NCI-H1694 treated with DMSO at 0.1 percent for 48 hours (cell line): ENCODE data around the gene NT5DC1.

Experiments
- DNase-seq: peaks from one replicate; lab custom pipeline; 2025; lab: John Stamatoyannopoulos, UW

The NT5DC1 gene

DNA sequence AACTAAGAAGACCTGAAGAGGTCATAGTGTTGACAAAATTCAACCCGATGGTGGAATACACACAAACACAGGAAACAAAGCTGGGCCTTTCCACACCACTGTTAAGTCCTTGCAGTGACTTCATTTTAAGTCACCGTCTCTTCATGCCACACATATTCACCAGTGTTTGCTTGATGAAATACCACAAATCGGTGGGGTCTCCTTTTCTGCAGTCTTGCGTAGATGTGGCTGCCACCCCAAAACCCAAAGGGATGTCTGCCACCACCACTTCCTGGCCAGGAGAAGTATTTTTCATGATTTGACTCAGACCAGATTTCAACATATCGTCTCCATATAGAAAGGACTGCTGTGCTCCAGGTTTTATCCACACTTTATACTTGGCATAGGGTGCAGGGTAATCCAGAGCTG, 36.3 kb downstream of the NT5DC1 start:
- no peak for DNase-seq

DNA sequence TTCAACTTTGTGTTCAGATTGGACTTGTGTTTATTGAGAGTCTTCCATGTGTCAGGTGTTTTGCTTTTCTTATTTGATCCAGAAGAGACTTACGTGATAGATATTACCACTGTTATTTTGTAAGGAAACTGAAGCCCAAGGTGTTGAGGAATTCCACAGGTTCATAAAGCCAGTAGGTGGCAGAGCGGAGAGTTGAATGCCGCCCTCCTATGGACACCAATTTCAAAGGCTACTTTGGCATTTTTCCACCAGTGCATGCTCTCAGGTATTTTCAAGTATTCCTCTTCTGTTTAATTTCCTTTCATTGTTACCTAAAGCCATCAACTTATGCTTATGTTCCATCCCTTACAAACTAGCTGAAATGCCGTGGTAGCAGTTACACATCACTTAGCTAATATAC, 39.3 kb downstream of the NT5DC1 start:
- no peak for DNase-seq

DNA sequence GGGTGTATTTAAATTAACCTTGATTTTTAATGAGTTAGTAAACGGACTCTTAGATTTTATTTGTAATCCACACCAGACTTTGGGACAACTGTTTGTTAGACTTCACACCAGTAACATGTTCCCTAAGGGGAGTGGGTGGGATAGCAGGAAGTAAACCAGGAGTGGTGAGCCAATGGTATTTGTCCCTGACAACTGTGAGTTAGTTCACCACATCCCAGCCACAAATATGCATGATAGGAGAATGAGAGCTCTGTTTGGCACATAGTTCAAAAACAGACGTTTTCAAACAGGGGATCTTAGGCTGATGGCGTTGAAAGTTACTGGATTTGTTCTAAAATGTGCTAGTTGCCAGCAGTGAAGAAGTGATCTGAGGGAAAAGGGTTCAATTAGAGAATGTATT, 44.0 kb downstream of the NT5DC1 start:
- no peak for DNase-seq

DNA sequence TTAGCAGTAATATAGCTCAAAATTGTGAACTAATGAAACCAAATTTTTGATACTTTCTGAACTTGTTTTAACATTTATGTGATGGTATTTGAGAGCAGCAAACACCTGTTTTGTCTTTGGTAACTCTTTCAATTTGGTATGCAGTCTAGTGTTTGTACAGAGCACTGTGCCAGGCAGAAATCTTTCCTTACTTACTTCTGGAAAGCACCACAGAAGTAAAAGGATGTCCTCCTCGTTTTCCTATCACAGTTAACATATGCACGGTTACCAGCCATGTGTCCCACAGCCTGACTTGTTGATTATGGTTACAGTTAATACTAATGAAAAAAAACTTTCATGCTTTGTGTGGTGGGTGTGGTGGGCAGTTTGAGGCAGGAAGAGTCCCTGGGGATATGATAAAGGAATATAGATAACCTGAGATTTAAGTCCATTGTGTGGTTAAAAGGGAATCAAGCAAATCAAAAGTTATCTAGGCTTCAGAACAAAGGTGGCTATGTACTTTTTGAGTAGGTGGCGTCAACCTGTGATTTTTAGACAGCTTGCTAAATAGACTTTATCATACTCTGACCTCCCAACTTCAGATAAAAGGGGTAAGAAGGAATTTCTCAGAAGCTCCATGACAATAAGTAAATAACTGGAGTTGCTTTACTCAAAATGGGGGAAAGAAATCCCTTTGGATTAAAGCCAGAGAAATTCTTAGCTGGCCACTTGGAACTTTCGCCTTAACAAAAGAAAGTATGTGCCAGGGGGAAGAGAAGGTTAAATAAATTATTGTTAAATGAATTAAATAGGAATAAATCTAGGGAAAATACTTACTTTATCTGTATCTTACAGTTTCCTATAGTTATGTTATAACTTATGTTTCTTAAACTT, 45.4 kb downstream of the NT5DC1 start:
- no peak for DNase-seq

DNA sequence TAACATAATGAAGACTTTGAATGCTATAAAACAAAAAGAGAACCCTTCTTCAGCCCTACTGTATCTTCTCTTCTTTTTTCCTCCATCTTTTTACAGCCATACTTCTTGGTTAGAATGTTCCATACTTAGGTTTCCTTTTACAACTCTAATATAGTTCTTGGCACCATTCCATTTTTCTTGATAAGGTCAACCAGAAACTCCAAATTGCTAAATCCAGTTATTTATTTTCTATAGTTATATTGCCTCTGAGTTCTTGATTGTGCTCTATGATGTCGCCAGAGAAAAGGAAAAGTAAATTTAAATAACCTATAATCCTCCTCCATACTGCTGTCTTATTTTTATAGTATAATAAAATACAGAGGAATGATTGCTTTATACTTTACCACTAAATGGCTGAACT, 52.0 kb downstream of the NT5DC1 start:
- no peak for DNase-seq

DNA sequence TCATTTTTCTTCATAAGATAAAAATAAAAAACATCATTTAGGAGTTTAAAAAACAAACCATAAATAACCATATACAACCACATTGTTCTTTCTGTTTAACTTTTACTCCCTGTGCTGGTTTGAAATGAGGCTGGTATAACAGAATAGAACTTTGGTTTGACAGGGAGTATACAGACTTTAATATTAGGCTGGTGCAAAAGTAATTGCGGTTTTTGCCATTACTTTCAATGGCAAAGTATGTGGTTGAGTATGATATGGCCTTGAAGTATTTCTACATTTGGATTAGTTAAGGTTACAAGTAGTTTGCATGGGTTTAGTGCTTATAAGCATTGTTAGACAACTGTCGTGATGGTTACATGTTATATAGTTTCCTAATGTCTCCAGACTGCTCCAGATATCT, 54.2 kb downstream of the NT5DC1 start:
- no peak for DNase-seq

DNA sequence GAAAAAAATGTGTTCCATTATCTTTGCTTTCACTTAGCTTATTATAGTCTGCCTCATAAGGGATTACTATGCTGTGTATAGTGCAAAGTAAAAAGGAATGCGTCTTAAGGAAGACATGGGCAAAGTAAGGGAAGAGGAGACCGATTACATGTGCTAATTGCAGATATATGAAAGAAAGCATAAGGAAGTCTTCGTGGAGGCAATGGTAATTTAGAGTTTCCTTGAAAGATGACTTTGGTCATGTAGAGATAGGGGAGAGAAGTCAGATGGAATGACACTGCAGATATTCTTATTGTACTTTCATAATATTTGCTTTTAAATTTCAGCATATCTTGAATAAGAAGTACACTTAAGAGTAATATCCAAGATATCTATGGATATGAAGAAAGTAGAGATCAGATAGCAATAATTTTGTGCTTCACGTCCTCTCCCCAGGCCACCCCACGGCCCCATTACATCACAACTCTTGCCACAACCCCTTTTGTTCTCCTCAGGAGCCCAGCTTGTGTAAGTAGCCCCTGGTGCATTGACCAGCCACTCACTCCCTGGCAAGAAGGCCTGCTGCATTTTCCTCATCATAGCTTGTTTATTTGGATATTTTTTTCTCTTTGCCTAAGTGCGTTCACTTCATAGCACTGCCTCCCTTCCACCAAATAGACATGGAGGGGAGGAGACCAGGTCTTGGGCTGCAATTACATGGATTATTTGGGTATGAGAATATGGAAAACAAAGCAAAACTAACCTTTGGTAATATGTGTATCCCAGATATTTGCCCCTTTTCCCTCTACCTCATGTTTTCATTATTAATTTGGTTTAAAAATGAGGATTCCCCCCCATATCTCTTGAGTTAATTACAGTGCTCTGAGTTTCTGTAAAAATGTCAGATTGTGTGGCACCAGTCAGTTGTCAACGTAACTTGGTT, 56.0 kb downstream of the NT5DC1 start:
- DNase-seq: no peak

DNA sequence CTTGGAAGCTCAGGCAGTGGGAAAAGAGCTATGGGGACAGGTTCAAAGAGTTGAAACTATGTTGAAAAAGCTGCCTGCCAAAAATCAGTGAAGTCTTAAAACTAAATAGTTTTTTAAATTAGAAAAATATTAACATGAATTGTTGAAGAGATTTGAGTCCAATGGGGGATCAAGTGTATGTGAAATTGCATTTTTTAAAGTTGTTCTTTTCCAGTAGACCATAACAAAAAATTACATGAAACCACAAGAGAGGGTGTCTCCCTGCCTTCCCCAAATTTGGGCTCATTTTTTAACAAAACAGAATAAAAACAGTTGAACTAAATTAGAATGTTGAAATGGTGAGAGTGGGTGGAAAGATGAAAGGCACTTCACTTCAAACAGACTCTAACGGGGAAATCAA, 56.7 kb downstream of the NT5DC1 start:
- no peak for DNase-seq

DNA sequence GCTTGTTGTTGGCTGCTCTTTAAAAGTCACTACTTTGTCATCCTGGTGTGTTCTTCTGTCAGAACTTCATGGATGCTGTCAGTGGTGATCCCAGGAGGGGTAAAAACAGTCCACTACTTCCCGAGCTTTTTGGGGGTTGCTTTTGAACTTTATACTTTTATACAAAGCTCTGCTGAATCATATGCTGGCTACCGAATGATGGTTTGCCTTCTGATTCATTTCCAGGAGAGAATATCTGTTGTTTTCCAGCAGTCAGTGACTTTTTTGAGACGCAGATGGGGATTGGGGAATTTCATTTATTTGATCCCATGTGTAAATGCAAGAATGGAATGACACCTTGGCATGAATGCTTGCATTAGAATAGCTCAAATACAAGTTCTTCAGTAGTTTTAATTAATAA, 58.0 kb downstream of the NT5DC1 start:
- DNase-seq: no peak

DNA sequence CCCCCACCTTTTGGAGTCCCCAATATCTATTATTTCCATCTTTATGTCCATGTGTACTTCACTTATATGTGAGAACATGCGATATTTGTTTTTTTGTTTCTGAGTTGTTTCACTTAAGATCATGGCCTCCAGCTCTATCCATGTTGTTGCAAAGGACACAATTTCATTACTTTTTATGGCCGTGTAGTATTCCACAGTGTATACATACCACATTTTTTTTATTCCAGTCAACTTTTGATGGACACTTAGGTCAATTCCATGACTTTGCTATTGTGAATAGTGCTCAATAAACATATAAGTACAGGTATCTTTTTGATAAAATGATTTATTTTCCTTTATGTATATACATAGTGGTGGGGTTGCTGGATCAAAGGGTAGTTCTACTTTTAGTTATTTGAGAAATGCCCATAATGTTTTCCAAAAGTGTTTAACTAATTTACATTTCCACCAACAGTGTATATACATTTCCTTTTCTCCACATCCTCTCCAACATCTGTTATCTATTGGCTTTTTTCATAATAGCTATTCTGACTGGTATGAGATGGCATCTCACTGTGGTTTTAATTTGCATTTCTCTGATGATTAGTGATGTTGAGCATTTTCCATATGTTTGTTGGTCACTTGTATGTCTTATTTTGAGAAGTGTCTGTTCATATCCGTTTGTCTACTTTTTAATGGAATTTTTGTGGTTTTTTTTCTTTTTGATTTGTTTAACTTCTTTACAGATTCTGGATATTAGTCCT, 59.3 kb downstream of the NT5DC1 start:
- no peak for DNase-seq

DNA sequence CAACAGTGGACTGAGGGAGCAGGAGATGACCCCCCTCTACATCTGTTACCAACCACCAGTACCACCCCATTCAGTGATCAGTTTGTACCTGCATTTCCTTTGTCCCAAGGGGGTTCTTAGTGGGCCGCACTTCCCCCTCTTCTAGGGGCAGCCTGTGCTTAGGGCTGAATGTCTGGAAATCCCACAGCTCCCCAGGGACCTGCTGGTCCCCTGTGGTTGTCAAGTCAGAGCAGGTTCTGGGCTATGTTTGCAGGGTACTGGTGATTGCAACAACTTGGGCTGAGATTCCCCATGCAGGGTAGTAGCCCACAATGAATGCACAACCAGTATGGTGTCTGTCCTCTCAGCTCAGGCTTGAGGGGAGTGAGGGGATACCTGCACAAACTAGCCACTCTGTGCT, 64.9 kb downstream of the NT5DC1 start:
- DNase-seq: no peak

DNA sequence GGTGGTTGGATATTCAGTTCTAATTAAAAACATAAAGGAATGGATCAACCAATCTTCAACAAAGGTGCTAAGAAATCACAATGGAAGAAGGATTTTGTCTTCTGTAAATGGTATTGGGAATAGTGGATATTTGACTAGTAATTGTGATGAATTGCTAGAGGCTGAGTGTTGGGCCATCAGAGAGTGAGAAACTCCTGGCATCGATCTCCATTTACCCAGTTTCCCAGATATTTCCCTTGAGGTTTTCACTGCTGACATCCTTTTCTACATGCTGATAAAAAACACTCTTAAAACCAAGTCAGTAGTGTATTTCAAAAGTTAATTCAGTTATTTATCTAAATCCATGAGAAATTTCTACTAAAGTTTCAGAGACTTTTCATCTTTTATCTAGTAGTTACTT, 65.7 kb downstream of the NT5DC1 start:
- no peak for DNase-seq

DNA sequence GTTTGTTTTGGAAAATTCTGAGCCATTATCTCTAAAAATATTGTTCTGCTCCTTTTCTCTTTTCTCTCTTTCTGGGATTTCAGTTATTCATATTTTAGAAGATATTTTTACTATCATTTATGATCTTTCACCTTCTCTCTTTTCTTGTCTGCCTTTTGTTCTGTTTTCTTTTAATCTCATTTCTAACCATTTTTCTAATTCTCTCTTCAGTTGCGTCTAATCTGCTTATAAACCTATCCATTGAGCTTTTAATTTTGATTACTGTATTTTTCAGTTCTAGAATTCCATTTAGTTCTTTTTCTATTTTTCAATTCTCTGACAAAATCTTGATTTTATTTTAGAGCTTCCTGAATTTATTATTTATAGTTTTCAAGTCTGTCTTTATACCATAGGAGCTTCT, 67.5 kb downstream of the NT5DC1 start:
- no peak for DNase-seq

DNA sequence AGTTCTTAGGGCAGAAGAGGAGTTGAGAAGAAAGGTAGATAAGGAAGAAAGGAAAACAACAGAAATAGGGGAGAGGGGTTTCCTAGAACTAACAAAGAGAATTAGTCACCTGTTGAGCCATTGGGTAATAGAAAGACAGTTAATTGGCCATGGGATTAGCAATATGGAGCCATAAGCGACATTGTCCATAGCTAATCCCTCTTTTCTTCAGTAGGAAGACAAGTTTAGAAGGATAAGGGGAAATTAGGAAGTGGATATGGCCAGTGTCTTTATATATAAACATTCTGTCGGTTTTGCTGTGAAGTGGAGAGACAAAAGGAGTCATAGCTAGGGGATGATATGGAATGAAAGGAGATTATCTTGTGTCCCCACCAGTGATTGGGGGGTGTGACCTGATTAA, 69.2 kb downstream of the NT5DC1 start:
- no peak for DNase-seq

DNA sequence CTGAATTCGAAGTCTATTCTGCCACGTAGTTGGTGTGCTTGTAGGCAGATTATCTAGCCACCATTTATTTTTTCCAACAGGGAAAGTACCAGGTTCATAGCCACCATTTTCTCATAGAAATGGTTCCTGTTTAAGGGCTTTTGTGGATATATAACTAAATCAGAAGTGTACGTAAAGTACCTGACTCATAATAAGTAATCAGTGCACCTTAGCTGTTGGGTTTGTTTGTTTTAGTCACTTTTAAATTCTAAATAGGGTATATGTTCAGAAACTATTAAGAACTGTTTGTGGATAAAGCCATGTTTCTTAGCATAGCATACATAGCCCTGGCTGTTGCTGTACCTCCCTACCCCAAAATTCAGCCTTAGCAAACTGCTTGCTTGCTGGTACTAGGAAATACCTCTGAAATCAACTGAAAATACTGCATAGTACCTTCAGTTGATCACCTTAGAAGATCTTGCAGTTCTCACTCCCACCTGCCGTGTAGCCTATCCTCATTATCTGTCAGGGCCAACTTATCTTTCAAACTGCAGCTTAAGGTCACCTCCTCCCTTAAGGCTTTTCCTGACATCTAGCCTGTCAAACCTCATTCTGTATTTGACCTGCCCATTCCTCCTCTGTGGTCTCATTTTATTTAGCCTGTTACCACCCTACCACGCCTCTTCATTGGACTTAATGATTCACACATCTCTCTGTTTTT, 69.9 kb downstream of the NT5DC1 start:
- no peak for DNase-seq

DNA sequence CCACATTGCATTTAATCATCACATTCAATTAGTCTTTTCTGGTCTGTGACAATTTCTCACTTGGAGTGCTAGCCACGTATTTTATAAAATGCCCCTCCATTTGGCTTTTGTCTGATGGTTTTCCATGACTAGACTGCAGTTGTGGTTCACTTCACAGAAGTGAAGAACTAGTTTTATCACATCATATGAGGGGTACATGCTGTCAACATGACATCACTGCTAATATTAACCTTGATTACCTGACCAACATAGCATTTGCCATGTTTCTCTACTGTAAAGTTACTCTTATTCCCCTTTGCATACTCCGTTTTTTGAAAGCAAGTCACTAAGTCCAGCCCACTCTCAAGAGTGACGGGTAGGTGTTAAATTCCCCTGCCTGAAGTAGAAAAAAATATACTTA, 73.3 kb downstream of the NT5DC1 start:
- no peak for DNase-seq

DNA sequence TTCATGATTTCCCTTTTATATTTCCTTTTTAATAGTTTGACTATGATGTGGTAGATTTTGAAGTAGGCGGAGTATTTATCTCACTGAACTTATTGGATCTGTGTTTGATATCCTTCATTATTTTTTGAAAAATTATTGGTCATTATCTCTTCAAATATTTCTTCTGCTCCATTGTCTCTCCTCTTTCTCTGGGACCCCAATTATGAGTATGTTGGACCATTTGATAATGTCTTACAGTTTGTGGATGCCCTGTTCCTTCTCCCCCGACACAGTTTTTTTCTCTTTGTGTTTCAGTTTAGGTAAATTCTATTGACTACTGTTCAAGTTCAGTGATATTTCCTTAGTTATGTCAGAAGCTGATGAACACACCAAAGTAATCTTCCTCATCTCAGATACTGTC, 74.7 kb downstream of the NT5DC1 start:
- DNase-seq: no peak

DNA sequence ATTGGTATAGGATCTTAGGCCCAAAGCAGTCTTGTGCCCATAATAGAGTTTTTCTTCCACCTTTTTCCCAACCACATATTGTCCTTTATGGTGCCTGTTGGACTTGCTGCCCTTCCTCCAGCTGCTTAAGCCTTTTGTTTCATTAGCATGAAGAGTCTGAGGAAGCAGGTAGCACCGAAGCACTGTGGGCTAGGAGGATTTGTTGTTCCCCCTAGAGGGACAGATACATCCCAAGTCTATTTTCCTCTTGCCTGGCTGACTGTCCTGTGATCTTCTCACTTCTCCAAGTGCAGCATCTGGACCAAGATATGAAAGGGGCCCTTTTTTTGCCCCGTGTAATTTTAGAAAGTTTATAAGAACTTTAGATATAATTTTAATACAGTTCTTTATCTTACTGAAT, 75.9 kb downstream of the NT5DC1 start:
- no peak for DNase-seq

DNA sequence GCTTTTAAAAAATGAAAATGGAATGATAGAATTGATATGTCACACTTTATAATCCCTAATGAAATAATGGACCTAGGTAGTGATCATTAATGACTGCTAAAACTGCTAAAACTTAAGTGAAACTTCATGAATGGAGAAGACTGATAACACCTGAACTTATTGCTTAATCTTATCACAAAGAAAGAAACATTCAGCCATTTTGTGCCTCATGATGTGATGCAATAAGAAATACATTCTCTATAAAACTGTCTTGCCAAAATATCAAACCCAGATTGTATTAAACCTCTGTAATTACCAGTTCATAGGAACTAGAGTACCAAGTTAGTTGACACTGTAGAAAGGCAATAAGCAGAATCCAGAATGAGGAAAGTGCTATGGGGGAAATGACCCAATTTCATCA, 79.7 kb downstream of the NT5DC1 start:
- DNase-seq: no peak

DNA sequence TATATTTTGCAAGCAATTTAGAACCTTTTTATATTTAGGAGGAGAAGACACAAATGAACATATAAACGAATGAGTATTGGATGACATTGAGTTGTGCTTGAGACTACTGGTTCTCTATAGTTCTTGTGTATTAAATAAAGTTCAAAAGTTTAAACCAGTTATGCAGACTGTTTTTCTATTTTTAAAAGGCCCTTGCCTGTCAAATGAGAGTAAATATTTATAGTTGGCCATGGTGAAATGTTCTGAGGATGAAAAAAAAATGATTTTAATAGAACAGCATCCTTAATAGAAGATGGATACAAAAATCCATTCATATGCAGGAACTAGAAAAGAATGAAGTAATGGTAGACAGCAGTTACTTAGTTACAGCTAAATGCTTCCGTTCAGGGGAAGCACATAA, 88.8 kb downstream of the NT5DC1 start:
- DNase-seq: no peak

DNA sequence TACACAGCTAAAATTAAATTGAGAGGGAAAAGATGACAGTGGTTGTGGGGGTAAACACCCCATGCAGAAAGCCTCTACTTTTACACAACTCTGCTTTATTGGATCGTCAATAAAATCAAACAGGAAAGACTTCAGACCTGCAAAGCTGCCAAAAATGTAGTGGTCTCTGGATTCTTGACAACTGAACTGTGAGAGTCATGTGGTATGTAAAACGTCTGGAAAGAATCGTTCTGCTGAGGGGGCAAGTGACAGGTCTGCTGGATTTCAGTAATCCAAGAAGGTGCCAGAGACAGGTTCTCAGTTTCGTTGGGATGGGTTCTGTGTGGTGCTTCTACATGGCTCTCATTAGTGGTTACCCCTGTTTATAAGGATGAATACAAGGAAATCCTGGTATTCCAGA, 89.9 kb downstream of the NT5DC1 start:
- DNase-seq: no peak

DNA sequence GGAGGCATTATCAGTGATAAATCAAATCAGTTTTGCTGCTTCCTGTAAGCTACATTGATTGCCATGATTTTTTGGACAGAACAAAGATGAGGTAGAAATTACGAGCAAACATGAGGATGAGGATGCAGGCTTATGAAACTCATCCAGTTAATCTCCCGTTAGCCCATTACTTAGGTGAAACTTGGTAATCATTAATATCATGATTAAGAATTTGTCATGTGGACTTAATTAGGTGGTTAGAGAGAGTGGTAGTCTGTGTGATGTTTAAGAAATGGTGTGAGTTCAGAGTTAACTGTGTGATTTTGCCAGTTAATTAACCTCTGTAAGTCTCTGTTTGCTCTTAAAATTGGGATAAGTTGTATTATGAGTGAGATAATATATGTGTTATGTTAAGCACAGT, 91.2 kb downstream of the NT5DC1 start:
- no peak for DNase-seq
